Nephron (organoid): ENCODE data around the gene SPG7.
A peak's percentile ranks its signal among the peaks of the same experiment; 100 is the strongest.

Experiments used
- H3K27ac Mint-ChIP-seq, 3 experiments: 2 replicates each; pipeline ENCODE4 v1.8.0; 2020; ENCODE audit warnings: mixed read lengths in 3 of 3, mild to moderate bottlenecking in 2 of 3, moderate library complexity in 1 of 3
- H3K27me3 Mint-ChIP-seq: 2 replicates; pipeline ENCODE4 v1.8.0; 2021; ENCODE audit warnings: low read depth, mild to moderate bottlenecking, moderate library complexity, mixed read lengths
- H3K36me3 Mint-ChIP-seq: 2 replicates; pipeline ENCODE4 v1.8.0; 2020; ENCODE audit warnings: low read depth, mixed read lengths
- H3K4me1 Mint-ChIP-seq: 2 replicates; pipeline ENCODE4 v1.8.0; 2020; ENCODE audit warnings: mixed read lengths
- H3K4me3 Mint-ChIP-seq, 3 experiments: 2 replicates each; pipeline ENCODE4 v1.8.0; 2020; ENCODE audit warnings: mild to moderate bottlenecking in 3 of 3, mixed read lengths in 3 of 3, moderate library complexity in 2 of 3
- H3K9me3 Mint-ChIP-seq: 2 replicates; pipeline ENCODE4 v1.8.0; 2020; ENCODE audit warnings: mixed read lengths
- TF ChIP-seq, protein P1 (sequence below), 3 experiments: fragments of 200-600 bp; sonication (generic); IDR thresholded peaks; one replicate each; pipeline ENCODE4 v1.5.0; 2021; ENCODE audit warnings: antibody characterized with exemption in 3 of 3; ENCODE audit not compliant: unreplicated experiment in 3 of 3

Gene SPG7

DNA sequence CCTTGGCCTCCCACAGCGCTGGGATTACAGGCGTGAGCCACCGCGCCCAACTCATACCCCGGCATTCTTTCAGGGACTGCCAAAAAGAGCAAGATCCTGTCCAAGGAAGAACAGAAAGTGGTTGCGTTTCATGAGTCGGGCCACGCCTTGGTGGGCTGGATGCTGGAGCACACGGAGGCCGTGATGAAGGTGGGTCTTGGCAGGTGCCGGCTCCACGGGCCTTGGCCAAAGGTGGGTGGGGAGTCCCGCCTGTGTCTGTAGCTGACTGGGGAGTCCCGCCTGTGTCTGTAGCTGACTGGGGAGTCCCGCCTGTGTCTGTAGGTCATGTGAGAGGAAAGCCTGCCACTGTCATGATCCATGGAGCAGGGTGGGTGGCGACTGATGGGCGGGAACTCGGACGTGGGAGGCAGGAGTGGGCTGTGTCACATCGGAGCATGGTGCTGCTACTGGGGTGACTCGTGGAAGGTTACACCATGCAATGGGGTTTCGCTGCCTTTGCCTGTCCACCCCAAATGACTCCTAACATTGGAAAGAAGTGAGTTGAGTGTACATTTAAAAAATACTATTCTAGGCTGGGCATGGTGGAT, 42.3 kb downstream of the SPG7 start:
- Mint-ChIP-seq H3K4me1 (no peaks in the 10 kb centered on the region), H3K9me3 (no peaks in the 10 kb centered on the region), H3K36me3 (peaks cover 64% of the 10 kb centered on the region), H3K27me3 (no peaks in the 10 kb centered on the region), H3K4me3 (no peak overlapping the region), H3K27ac (peak overlapping the region in 1 of 3 experiments; percentile 38)
- TF ChIP-seq, protein P1, sequence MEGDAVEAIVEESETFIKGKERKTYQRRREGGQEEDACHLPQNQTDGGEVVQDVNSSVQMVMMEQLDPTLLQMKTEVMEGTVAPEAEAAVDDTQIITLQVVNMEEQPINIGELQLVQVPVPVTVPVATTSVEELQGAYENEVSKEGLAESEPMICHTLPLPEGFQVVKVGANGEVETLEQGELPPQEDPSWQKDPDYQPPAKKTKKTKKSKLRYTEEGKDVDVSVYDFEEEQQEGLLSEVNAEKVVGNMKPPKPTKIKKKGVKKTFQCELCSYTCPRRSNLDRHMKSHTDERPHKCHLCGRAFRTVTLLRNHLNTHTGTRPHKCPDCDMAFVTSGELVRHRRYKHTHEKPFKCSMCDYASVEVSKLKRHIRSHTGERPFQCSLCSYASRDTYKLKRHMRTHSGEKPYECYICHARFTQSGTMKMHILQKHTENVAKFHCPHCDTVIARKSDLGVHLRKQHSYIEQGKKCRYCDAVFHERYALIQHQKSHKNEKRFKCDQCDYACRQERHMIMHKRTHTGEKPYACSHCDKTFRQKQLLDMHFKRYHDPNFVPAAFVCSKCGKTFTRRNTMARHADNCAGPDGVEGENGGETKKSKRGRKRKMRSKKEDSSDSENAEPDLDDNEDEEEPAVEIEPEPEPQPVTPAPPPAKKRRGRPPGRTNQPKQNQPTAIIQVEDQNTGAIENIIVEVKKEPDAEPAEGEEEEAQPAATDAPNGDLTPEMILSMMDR (IDR thresholded peaks at IDR 0.05; ENCODE audit: unreplicated experiment in 3 of 3) = no peak

DNA sequence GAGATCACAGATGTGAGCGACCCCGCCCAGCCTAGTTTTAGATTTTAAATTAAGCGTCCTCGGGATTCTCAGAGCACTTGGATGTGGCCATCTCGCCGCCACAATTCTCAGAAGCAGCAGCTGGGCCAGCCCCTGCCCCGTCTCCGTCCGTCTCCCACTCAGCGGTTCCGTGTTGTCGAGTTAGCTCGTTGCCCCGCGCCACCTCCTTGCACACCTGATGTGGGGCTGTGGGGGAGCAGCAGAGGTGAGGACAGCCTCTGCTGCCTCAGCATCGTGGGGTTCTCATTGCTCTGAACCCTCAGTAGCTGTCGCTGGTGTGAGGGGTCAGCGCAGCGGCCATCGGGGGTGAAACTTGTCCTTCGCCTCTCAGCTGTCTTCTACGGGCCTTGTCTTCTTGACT, 44.1 kb downstream of the SPG7 start:
- TF ChIP-seq, protein P1 (IDR thresholded peaks at IDR 0.05; ENCODE audit: unreplicated experiment in 3 of 3) = no peak
- Mint-ChIP-seq H3K4me3 (no peak overlapping the region), H3K36me3 (peaks cover 67% of the 10 kb centered on the region), H3K27me3 (no peaks in the 10 kb centered on the region), H3K4me1 (peaks cover 3% of the 10 kb centered on the region), H3K27ac (no peak overlapping the region), H3K9me3 (no peaks in the 10 kb centered on the region)

DNA sequence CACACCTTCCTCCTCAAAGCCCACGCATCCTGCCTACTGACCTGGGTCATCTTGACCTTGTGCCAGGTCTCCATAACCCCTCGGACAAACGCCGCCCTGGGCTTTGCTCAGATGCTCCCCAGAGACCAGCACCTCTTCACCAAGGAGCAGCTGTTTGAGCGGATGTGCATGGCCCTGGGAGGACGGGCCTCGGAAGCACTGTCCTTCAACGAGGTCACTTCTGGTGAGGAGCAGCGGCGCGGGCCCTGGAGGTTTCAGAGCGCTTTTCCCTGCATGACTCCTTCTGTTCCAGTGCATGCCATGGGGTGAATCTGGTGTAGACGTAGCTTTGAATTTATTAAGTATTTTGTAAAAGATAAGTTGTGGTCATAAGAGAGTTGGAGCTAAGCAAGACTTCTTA, 44.7 kb downstream of the SPG7 start:
- H3K4me3 Mint-ChIP-seq = no peak overlapping the region
- H3K4me1 Mint-ChIP-seq = peaks cover 7% of the 10 kb centered on the region
- peaks cover 70% of the 10 kb centered on the region for H3K36me3 Mint-ChIP-seq
- H3K27me3 Mint-ChIP-seq = no peaks in the 10 kb centered on the region
- H3K27ac Mint-ChIP-seq = no peak overlapping the region
- TF ChIP-seq, protein P1 (IDR thresholded peaks at IDR 0.05; ENCODE audit: unreplicated experiment in 3 of 3) = no peak
- no peaks in the 10 kb centered on the region for H3K9me3 Mint-ChIP-seq

DNA sequence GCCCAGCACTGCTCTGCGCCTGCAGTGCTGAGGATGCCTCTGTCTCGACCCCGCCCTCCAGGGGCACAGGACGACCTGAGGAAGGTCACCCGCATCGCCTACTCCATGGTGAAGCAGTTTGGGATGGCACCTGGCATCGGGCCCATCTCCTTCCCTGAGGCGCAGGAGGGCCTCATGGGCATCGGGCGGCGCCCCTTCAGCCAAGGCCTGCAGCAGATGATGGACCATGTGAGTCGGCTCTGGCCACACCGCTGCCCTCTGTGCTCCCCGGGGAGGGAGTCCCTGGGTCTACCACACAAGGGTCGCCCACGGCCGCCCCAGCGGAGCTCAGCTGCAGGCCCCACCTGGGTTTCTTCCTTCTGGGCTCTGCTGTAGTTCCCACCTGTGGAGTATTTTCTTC, 45.5 kb downstream of the SPG7 start:
- Mint-ChIP-seq H3K27me3 (no peaks in the 10 kb centered on the region), H3K27ac (no peak overlapping the region), H3K4me1 (peaks cover 7% of the 10 kb centered on the region), H3K36me3 (peaks cover 63% of the 10 kb centered on the region), H3K9me3 (no peaks in the 10 kb centered on the region), H3K4me3 (no peak overlapping the region)
- TF ChIP-seq, protein P1 (IDR thresholded peaks at IDR 0.05; ENCODE audit: unreplicated experiment in 3 of 3) = no peak

DNA sequence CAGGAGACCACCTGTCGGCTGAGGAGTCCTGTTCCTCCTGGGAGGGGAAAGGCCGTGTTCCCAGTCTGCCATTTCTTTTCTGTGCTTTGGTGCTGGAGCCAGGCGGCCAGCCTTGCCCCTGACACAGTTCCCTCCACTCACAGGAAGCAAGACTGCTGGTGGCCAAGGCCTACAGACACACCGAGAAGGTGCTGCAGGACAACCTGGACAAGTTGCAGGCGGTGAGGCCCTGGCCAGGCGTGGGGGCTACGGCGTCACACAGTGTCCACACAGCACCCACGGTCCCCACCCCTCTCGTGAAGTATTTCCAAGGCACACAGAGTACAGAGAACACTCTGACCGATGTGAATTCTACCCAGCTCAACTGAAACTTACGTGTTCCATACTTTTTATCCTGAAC, 46.1 kb downstream of the SPG7 start:
- no peaks in the 10 kb centered on the region for H3K9me3 Mint-ChIP-seq
- H3K4me1 Mint-ChIP-seq = peaks cover 7% of the 10 kb centered on the region
- no peak overlapping the region for H3K27ac Mint-ChIP-seq
- H3K36me3 Mint-ChIP-seq = peaks cover 58% of the 10 kb centered on the region
- no peak overlapping the region for H3K4me3 Mint-ChIP-seq
- TF ChIP-seq, protein P1 (IDR thresholded peaks at IDR 0.05; ENCODE audit: unreplicated experiment in 3 of 3) = no peak
- no peaks in the 10 kb centered on the region for H3K27me3 Mint-ChIP-seq

DNA sequence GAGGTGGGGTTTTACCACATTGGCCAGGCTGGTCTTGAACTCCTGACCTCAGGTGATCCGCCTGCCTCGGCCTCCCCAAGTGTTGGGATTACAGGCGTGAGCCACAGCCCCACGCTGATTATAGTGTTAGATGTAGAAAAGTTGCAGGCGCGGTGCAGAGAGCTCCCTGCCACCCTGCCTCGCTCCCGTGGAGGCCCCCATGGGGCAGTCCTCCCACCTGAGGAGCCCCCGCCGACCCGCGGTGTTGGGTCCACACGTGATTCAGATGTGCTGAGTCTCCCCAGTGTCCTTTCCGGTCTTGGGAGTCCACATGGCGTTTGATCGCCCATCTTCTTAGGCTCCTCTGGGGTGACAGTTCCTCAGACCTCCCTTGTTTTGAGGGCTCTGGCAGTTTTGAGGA, 47.1 kb downstream of the SPG7 start:
- no peaks in the 10 kb centered on the region for H3K9me3 Mint-ChIP-seq

More for the DNA sequence above, 47.1 kb downstream of the SPG7 start:
- H3K4me3 Mint-ChIP-seq = no peak overlapping the region
- TF ChIP-seq, protein P1 (IDR thresholded peaks at IDR 0.05; ENCODE audit: unreplicated experiment in 3 of 3) = no peak
- H3K36me3 Mint-ChIP-seq = peaks cover 51% of the 10 kb centered on the region
- no peaks in the 10 kb centered on the region for H3K27me3 Mint-ChIP-seq
- H3K27ac Mint-ChIP-seq = peak overlapping the region in 1 of 3 experiments; percentile 94
- H3K4me1 Mint-ChIP-seq = peaks cover 7% of the 10 kb centered on the region
